Astrocyte (in vitro differentiated cells and primary cell): ENCODE data around the gene ZNF687. TPM values are rescaled to one million over a fixed set of nuclear protein-coding genes. Genes with fewer than 3 reads are reported as not detected.
"Not testable (repeated sequence)": the region's sequence is repeated elsewhere in the genome, so short reads cannot be mapped to it uniquely, and the experiment has no call there.

ENCODE experiments used
- DNase-seq: peaks from one replicate; pipeline ENCODE4 v3.0.0-alpha.2; 2010; ENCODE audit warnings: low read depth
- FAIRE-seq: peaks from 2 replicates; lab custom pipeline; 2011; peaks lifted over from hg19 to GRCh38; lab: Jason Lieb, UNC
- H2AFZ ChIP-seq: 2 replicates; pipeline ENCODE4 v1.6.0; 2012; ENCODE audit warnings: low read depth, low read length, inconsistent platforms
- H3K27ac ChIP-seq: 2 replicates; pipeline ENCODE4 v1.5.1; 2011; ENCODE audit warnings: low read depth, low read length, inconsistent platforms
- H3K27me3 ChIP-seq: 2 replicates; pipeline ENCODE4 v1.6.0; 2011; ENCODE audit warnings: low read length, inconsistent platforms; ENCODE audit not compliant: insufficient read depth
- H3K36me3 ChIP-seq: 2 replicates; pipeline ENCODE4 v1.5.1; 2011; ENCODE audit warnings: low read length, inconsistent platforms; ENCODE audit not compliant: insufficient read depth
- H3K4me1 ChIP-seq: 2 replicates; pipeline ENCODE4 v1.5.1; 2011; ENCODE audit warnings: low read length, inconsistent platforms; ENCODE audit not compliant: insufficient read depth
- H3K4me2 ChIP-seq: 2 replicates; pipeline ENCODE4 v1.6.0; 2012; ENCODE audit warnings: low read length, inconsistent platforms
- H3K4me3 ChIP-seq: 2 replicates; pipeline ENCODE4 v1.5.1; 2011; ENCODE audit warnings: low read depth, mild to moderate bottlenecking, low read length, inconsistent platforms; ENCODE audit not compliant: insufficient read depth
- H3K79me2 ChIP-seq: 2 replicates; pipeline ENCODE4 v1.6.0; 2012; ENCODE audit warnings: mild to moderate bottlenecking, low read length, inconsistent platforms; ENCODE audit not compliant: insufficient read depth
- H3K9ac ChIP-seq: 2 replicates; pipeline ENCODE4 v1.6.0; 2012; ENCODE audit warnings: mild to moderate bottlenecking, low read length, inconsistent platforms
- H3K9me3 ChIP-seq: 2 replicates; pipeline ENCODE4 v1.5.1; 2012; ENCODE audit warnings: low read depth, mild to moderate bottlenecking, low read length, inconsistent platforms; ENCODE audit not compliant: insufficient read depth
- H4K20me1 ChIP-seq: 2 replicates; pipeline ENCODE4 v1.6.0; 2012; ENCODE audit warnings: low read length, inconsistent platforms; ENCODE audit not compliant: insufficient read depth
- H3K27ac Mint-ChIP-seq: one replicate; pipeline ENCODE4 v1.8.0; 2021; ENCODE audit warnings: mild to moderate bottlenecking, mixed read lengths; ENCODE audit not compliant: unreplicated experiment
- H3K27me3 Mint-ChIP-seq: one replicate; pipeline ENCODE4 v1.8.0; 2021; ENCODE audit warnings: low read depth, mixed read lengths; ENCODE audit not compliant: unreplicated experiment
- H3K36me3 Mint-ChIP-seq: one replicate; pipeline ENCODE4 v1.8.0; 2021; ENCODE audit warnings: low read depth, mixed read lengths; ENCODE audit not compliant: unreplicated experiment
- H3K4me1 Mint-ChIP-seq: one replicate; pipeline ENCODE4 v1.8.0; 2021; ENCODE audit warnings: low read depth, mixed read lengths; ENCODE audit not compliant: unreplicated experiment
- H3K4me3 Mint-ChIP-seq: one replicate; pipeline ENCODE4 v1.8.0; 2021; ENCODE audit warnings: mild to moderate bottlenecking, moderate library complexity, mixed read lengths; ENCODE audit not compliant: unreplicated experiment
- H3K9me3 Mint-ChIP-seq: one replicate; pipeline ENCODE4 v1.8.0; 2021; ENCODE audit warnings: mild to moderate bottlenecking, mixed read lengths; ENCODE audit not compliant: unreplicated experiment
- CTCF ChIP-seq: IDR thresholded peaks from 2 replicates; pipeline ENCODE4 v1.5.1; 2011; ENCODE audit warnings: low read depth, mild to moderate bottlenecking, inconsistent platforms, low read length, moderate library complexity; ENCODE audit not compliant: insufficient read depth
- EZH2 ChIP-seq: IDR thresholded peaks from 2 replicates; pipeline ENCODE4 v1.6.1; 2012; ENCODE audit warnings: mild to moderate bottlenecking, low read length, inconsistent platforms; ENCODE audit not compliant: insufficient read depth
- total RNA-seq: library from RNA; stranded (reverse); gene quantifications from 2 replicates; pipeline ENCODE4 v1.2.1, GENCODE V29; 2021

ZNF687 gene
- total RNA-seq, 1 donor from 2014 or later = 15.4 TPM

GRCh38 chr1:151273924-151274466 lies 8.1 kb upstream of the ZNF687 start:
- Histone ChIP-seq H3K27ac (no peak overlapping the region), H3K4me1 (no peaks in the 10 kb centered on the region), H3K4me2 (no peak overlapping the region), H2AFZ (no peak overlapping the region), H3K79me2 (no peaks in the 10 kb centered on the region), H4K20me1 (no peaks in the 10 kb centered on the region), H3K9ac (no peak overlapping the region), H3K9me3 (no peaks in the 10 kb centered on the region), H3K27me3 (no peaks in the 10 kb centered on the region), H3K36me3 (peaks cover 3% of the 10 kb centered on the region), H3K4me3 (no peak overlapping the region)
- no peaks in the 10 kb centered on the region for H3K9me3 Mint-ChIP-seq
- peaks cover 17% of the 10 kb centered on the region for H3K36me3 Mint-ChIP-seq
- FAIRE-seq = no peak
- H3K4me3 Mint-ChIP-seq = no peak overlapping the region
- H3K27me3 Mint-ChIP-seq = no peaks in the 10 kb centered on the region
- TF ChIP-seq CTCF (no peak), EZH2 (no peak)
- H3K4me1 Mint-ChIP-seq = peaks cover 6% of the 10 kb centered on the region
- DNase-seq = no peak
- H3K27ac Mint-ChIP-seq = no peak overlapping the region

- not testable (repeated sequence) for FAIRE-seq
Measured at GRCh38 chr1:151275341-151275740, 6.8 kb upstream of the ZNF687 start.

GRCh38 chr1:151277249-151277648 lies 4.8 kb upstream of the ZNF687 start:
- Histone ChIP-seq H3K9me3 (no peaks in the 10 kb centered on the region), H3K4me3 (no peak overlapping the region), H3K36me3 (no peaks in the 10 kb centered on the region), H3K27me3 (no peaks in the 10 kb centered on the region), H2AFZ (no peak overlapping the region), H4K20me1 (no peaks in the 10 kb centered on the region), H3K27ac (no peak overlapping the region), H3K9ac (no peak overlapping the region), H3K79me2 (no peaks in the 10 kb centered on the region), H3K4me2 (no peak overlapping the region), H3K4me1 (no peaks in the 10 kb centered on the region)
- Mint-ChIP-seq H3K27me3 (no peaks in the 10 kb centered on the region), H3K36me3 (peaks cover 12% of the 10 kb centered on the region), H3K9me3 (no peaks in the 10 kb centered on the region), H3K4me3 (no peak overlapping the region), H3K27ac (no peak overlapping the region), H3K4me1 (peaks cover 6% of the 10 kb centered on the region)
- DNase-seq (no peak), FAIRE-seq (no peak)
- TF ChIP-seq EZH2 (no peak), CTCF (no peak)

More at GRCh38 chr1:151275341-151275740, 6.8 kb upstream of the ZNF687 start:
- not testable (repeated sequence) for H4K20me1 ChIP-seq, H3K27ac Mint-ChIP-seq, H3K4me3 Mint-ChIP-seq, H3K27me3 ChIP-seq, H3K9me3 Mint-ChIP-seq, H3K4me3 ChIP-seq, H3K4me1 Mint-ChIP-seq, H3K27me3 Mint-ChIP-seq, H3K36me3 ChIP-seq, H2AFZ ChIP-seq, H3K4me1 ChIP-seq, H3K9me3 ChIP-seq, H3K4me2 ChIP-seq, H3K27ac ChIP-seq, DNase-seq, H3K9ac ChIP-seq, H3K79me2 ChIP-seq
- H3K36me3 Mint-ChIP-seq = peaks cover 14% of the 10 kb centered on the region
